NB4 (cell line): ENCODE measurements around the gene LTBP2.
A peak's percentile ranks its signal among the peaks of the same experiment; 100 is the strongest.

ENCODE experiments used
- DNase-seq: peaks from one replicate; pipeline ENCODE4 v3.0.0; 2010; ENCODE audit warnings: low read depth
- H3K4me3 ChIP-seq: one replicate; pipeline ENCODE4 v1.5.1; 2011; ENCODE audit warnings: mild to moderate bottlenecking, low read depth, low read length, moderate library complexity
- MAX ChIP-seq: IDR thresholded peaks from 2 replicates; pipeline ENCODE4 v1.6.1; 2011; ENCODE audit warnings: low read depth, low read length
- MYC ChIP-seq: IDR thresholded peaks from 2 replicates; pipeline ENCODE4 v1.6.1; 2011; ENCODE audit warnings: low read depth, low read length
- POLR2A ChIP-seq: IDR thresholded peaks from 2 replicates; pipeline ENCODE4 v1.6.1; 2011; ENCODE audit warnings: mild to moderate bottlenecking; ENCODE audit not compliant: insufficient read length; ENCODE audit errors: extremely low read depth
- TF ChIP-seq, protein P1 (sequence below): IDR thresholded peaks from one replicate; pipeline ENCODE4 v1.5.1; 2012; ENCODE audit warnings: low read depth, low read length

Gene LTBP2

GRCh38 chr14:74465335-74465734 is 146.7 kb downstream of the LTBP2 start:
- no peak for DNase-seq
- H3K4me3 ChIP-seq, result no peak overlapping the region
- TF ChIP-seq, protein P1, sequence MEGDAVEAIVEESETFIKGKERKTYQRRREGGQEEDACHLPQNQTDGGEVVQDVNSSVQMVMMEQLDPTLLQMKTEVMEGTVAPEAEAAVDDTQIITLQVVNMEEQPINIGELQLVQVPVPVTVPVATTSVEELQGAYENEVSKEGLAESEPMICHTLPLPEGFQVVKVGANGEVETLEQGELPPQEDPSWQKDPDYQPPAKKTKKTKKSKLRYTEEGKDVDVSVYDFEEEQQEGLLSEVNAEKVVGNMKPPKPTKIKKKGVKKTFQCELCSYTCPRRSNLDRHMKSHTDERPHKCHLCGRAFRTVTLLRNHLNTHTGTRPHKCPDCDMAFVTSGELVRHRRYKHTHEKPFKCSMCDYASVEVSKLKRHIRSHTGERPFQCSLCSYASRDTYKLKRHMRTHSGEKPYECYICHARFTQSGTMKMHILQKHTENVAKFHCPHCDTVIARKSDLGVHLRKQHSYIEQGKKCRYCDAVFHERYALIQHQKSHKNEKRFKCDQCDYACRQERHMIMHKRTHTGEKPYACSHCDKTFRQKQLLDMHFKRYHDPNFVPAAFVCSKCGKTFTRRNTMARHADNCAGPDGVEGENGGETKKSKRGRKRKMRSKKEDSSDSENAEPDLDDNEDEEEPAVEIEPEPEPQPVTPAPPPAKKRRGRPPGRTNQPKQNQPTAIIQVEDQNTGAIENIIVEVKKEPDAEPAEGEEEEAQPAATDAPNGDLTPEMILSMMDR, result no peak

DNA sequence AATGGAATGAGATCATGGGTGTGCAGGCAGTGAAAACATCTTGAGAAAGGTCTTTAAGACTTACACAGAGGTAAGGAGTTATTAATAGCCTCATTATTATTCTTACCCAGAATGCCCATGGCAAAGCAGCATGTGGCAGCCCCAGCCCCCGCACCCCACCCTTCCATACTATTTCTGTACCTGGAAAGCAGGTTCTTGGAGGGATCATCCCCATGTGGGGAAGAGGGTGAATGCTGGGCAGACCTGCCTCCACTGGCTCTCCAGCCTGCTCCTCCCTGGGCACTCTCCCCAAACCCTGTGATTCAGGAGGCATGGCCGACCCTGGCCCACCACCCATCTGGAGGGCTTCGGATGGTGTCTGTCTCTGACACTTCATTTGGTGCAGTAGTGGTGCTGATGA is 147.3 kb downstream of the LTBP2 start:
- H3K4me3 ChIP-seq, result no peak overlapping the region
- no peak for TF ChIP-seq MAX
- no peak for TF ChIP-seq MYC
- TF ChIP-seq, protein P1, result no peak
- no peak for TF ChIP-seq POLR2A
- DNase-seq, result no peak

GRCh38 chr14:74463697-74464096 is 148.3 kb downstream of the LTBP2 start:
- no peak overlapping the region for H3K4me3 ChIP-seq
- DNase-seq, result no peak
- TF ChIP-seq, protein P1, result no peak
- TF ChIP-seq MAX, result no peak
- TF ChIP-seq POLR2A, result no peak
- no peak for TF ChIP-seq MYC

GRCh38 chr14:74462993-74463392 is 149.0 kb downstream of the LTBP2 start:
- no peak for TF ChIP-seq POLR2A
- TF ChIP-seq MAX, result no peak
- TF ChIP-seq MYC, result no peak
- TF ChIP-seq, protein P1, result no peak
- H3K4me3 ChIP-seq, result no peak overlapping the region
- no peak for DNase-seq

DNA sequence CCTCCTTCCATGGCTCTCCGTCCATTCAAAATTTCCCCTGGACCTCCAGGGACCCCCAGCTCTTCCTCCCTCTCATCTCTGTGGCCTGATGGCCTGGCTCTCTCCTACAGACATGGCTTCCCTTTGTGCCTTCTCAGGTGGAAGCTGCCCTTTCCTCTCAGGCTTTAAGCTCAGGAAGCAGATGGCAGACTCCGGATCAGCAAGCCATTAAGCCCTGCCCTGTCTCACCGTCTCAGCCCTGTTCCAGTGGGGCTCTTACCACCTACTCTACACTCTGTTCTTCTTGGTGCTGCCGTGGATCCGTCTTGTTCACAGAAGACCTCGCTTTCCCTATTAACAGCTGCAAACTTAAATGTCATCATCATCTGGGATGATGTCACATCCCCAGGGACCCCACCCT is 152.1 kb downstream of the LTBP2 start:
- H3K4me3 ChIP-seq, result no peak overlapping the region
- DNase-seq, result no peak
- TF ChIP-seq MAX (no peak), MYC (no peak), POLR2A (no peak)
- TF ChIP-seq, protein P1, result no peak

- no peak overlapping the region for H3K4me3 ChIP-seq
- peak; percentile 48 for DNase-seq
- TF ChIP-seq MAX (no peak), POLR2A (no peak), MYC (no peak)
- TF ChIP-seq, protein P1, result peak; percentile 72
These were observed 152.6 kb downstream of the LTBP2 start for GRCh38 chr14:74459289-74459946.
